Measurements from ENCODE around the gene AP5S1.
"Not testable (repeated sequence)": the region's sequence is repeated elsewhere in the genome, so short reads cannot be mapped to it uniquely, and the experiment has no call there.

Gene AP5S1

GRCh38 chr20:3820048-3820900, at the start of gene AP5S1:
AP5S1 (plus strand) TSS chr20:3820547; CDS start chr20:3822118, 1,571 bp downstream.
- DNase-seq, result peak; percentile 83

DNA sequence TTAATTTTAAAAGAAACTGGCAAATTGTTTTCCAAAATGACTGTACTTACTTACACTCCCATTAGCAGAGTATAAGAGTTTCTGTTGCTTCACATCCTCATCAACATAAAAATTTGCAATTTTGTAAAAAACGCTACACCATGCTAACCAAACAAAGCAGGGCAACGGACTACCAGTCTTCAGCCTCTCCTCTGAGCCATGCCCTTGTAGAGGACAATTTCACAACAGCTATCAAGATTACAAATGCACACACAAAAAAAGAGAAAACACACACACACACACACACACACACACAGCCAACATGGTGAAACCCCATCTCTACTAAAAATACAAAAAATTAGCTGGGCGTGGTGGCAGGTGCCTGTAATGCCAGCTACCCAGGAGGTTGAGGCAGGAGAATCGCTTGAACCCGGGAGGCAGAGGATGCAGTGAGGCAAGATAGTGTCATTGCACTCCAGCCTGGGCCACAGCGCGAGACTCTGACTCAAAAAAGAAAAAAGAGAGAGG, 48.7 kb upstream of the AP5S1 start:
- no peak for DNase-seq

DNA sequence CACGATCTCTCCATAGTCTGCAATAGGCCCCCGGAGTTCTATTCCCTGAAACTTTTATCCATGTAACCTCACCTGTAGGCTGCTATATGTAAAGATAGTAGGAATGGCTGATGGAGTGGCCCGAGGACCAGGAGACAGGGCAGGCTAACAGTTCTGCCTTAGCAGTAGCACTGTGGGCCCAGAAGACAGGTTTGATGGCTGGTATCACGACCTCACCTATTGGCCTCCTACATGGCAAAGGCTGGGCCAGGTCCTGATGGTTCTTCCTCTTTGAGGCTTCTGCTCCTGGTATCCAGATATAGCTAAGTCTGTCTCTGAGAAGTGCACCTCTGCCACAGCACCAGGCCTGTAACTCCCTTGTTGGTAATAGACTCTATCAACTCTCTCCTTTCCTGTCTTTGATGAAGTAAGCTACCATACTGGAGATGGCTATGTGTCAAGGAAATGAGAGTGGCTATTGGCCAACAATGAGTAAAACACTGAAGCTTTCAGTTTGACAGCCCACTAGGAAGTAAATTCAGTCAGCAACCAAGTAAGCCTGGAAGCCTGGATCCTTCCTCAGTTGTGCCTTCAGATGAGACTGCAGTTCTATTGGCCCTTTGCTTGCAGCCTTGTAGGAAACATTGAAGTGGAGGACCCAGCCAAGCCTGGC, 44.8 kb upstream of the AP5S1 start:
- no peak for DNase-seq

GRCh38 chr20:3777381-3777715, 43.0 kb upstream of the AP5S1 start:
- no peak for DNase-seq

DNA sequence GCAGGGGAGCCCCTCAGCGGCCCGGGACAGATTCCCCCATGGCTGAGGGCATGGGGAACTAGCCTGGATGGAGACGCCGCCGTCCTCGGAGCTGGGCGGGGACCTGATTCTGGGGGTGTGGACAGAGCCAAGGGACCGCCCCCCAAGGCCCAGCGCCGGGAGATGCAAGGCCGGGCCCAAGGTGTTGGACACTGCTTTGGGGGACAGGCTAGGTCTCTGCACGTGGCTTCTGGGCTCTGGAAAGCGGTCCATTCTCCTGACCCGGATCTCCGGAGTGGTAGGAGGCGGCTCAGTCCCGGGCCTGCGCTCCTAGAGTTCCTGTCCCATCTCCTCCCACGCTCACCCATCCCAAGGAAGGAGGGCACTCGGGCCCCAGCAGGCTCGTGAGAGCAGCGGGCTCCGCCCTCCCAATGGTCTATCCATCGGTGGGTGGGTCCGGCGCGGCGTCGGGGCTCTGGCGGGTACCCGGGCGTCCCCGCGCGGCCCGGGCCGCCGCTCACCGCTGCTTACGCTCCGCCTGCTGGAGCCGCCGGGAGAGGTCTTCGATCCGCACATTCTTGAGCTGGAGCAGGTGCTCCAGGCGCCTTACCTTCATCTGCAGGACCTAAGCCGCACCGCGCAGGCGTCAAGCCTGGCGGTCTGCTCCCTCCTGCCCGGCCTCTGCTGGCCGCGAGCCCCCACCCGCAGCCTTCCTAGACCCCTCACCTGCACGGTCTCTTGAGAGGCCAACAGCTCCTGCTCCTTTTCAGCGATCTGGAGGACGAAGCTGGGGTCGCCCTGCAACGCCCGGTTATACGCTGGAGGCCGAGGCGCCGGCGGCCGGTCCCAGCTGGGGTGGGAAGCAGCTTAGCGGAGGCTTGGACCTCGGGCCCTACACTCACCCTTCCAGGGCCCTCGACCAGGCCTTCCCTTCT, 42.4 kb upstream of the AP5S1 start:
- no peak for DNase-seq

DNA sequence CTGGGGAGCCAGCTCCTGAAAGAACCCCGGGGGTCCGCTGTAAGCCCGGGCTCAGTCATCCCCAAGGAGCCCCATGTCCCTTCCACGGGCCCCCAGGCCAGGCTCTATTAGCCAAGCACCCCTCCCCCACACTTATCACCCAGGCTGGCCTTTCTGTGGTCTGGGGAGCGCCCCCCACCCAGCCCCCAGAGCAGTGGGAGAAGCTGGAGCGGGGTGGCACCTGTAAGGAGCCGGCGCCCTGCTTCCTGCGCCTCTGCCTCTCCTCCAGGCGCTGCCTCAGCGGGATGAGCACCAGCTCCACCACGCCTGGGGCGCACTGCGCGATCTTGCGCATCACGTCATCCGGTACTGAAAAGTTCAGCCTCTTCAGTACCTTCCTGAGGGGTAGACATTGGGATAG, 41.4 kb upstream of the AP5S1 start:
- DNase-seq, result no peak

DNA sequence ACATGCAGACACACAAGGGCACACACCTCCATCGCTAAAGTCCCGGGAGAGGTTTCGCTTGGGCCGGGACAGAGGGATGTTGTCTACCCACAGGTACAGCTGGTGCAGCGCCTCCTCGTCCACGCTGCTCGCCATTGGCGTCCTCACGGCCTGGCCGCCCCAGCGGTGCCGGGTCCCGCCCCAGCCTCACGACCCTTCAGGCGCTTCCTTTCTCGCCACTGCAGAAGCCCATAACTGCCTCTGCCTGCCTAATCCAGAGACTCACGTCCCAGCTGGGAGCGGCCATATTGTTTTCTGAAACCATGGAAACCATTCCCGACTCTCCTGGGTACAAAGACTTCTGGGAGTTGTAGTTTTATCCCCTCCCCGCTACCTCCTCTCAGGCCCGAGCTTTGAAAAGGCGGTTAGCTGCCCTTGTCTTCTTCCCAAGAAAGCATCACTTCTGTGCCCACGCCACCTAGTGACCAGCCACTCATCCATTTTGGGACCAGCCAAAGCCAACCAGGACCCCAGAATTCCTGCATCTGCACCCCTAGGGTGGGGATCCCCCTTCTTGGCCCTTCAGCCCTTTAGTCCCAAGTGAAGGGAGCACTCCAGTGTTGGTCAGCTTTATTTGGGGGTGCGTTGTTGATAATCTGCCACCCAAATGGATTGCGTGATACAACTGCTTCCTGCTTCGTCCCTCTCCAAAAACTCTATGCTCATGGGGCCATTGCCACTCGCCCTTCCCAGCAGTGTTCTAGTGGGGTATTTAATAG, 39.0 kb upstream of the AP5S1 start, which contains the start of gene SPEF1:
Gene SPEF1, minus strand, starts transcription at position 296 of the 758 bp plus-strand sequence. Its CDS starts 161 bp downstream, at position 135.
- DNase-seq, result no peak

GRCh38 chr20:3782597-3782996, 37.8 kb upstream of the AP5S1 start:
- no peak for DNase-seq

- no peak for DNase-seq
These were observed 37.3 kb upstream of the AP5S1 start for GRCh38 chr20:3783068-3783489.

- no peak for DNase-seq
These were observed 36.7 kb upstream of the AP5S1 start for GRCh38 chr20:3783511-3784195.

- DNase-seq, result no peak
These were observed 36.0 kb upstream of the AP5S1 start for GRCh38 chr20:3784216-3784853.

GRCh38 chr20:3784863-3785239, 35.5 kb upstream of the AP5S1 start:
- DNase-seq, result no peak

DNA sequence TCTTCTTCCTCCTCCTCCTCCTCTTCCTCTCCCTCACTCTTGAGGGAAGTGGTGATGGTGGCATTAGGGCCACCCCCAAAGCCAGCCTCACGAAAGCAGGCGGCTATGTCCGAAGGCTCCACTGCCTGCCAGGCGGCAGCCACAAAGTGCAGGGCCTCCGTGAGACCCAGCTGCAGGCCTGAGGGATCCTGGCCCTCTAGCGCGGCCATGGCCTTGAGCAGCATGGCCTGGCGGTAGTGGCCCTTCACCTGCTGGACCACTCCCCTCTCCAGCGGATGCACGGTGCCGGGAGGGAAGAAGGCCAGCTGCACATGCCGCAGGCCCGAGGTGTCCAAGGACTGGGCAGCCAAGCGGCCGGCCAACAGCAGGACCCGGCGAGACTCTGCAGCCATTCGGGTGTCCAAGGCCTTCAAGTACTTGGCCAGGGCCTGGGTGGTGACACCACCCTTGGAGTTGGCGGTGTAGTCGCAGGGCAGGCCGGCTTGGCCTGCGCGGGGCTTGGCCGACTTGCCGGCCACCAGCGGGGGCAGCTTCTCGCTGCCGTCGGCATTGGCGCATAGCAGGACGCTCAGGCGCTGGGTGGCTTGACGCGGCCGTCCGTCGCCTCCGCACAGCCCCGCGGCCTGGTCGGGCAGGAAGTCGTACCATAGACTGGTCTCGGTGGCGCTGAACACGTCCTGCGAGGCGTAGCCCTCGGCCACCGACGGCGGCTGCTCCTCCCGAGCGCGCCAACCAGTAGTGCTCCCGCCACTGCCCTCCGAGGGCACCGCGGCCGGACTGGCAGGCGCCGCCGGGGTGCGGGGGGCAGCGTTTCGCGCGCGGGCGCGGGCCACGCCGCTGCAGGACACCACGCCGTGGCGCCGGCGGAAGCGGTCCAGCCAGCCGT, 34.9 kb upstream of the AP5S1 start:
- DNase-seq, result no peak

DNA sequence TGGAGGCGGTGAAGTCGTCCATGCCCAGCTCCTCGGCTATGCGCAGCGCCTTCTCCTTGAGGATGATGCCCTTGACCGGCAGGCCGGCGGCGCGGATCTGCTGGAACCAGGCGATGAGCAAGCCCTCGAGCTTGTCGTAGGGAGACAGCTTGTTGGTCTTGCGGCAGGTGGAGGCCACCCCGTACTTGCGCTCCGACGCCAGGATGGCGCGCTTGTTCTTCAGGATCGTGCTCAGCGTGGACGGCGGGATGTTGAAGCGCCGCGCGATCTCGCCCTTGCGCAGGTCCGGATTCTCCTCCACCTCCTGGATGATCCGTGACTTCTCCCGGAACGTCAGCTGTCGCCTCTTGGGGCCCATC, 34.2 kb upstream of the AP5S1 start:
- no peak for DNase-seq

DNA sequence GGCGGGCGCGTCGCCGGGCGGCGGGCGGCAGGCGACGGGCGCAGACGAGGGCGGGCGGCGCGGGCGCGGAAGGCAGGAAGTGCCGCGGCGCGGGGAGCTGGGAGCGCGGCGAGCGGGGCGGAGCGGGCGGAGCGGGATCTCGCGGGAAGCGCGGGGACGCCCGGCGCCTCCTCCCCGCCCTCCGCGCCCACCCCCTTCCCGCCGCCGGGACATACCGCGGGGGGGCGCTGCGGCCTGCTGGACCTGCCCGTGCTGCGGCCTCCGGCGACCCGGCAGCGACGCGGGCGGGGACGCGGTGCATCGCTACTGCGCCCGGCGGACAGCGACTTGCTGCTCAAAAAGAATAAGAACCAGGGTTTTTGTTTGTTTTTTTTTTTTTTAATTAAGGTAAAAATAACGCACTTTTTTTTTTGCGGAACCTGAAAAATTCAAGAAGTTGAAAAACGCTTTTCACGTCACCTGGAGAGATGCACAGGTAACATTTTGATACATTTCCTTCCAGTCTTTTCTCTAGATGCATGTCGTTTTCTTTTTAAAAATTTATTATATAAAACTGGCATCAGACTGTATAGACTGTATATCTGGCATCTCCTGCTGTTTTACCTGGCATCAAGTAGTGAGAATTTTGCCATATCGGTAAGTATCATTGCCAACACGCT, 33.6 kb upstream of the AP5S1 start, which contains the start of gene CENPB:
Gene CENPB, minus strand, starts transcription at position 76 of the 659 bp plus-strand sequence. CDS start 257 bp downstream, outside the sequence.
- DNase-seq, result peak; percentile 84

DNA sequence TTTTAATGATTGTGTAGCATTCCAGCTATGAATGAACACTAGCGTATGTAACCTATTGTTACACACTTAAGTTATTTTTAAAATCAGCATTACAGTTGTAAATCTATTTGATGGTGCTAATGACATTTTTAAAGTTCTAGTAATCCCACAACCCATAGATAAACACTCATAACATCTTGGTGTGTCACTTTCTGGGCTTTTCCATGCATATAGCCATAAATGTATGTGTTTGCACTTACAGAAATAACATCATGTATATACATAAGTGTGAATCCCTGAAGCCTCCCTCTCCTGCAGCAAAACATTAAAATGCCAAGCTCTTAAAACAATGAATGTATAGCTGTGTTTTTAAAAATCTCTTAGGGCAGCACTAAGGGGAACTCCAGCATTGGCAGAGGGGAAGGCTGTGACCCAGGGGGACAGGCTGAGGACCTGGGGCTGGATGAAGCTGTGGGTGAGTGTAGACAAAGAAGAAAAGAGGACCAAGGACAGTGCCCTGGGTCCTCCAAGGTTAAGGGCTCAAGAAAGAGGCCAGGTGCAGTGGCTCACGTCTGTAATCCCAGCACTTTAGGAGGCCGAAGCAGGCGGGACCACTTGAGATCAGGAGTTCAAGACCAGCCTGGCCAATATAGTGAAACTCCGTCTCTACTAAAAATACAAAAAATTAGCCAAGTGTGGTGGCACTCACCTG, 32.9 kb upstream of the AP5S1 start:
- no peak for DNase-seq

DNA sequence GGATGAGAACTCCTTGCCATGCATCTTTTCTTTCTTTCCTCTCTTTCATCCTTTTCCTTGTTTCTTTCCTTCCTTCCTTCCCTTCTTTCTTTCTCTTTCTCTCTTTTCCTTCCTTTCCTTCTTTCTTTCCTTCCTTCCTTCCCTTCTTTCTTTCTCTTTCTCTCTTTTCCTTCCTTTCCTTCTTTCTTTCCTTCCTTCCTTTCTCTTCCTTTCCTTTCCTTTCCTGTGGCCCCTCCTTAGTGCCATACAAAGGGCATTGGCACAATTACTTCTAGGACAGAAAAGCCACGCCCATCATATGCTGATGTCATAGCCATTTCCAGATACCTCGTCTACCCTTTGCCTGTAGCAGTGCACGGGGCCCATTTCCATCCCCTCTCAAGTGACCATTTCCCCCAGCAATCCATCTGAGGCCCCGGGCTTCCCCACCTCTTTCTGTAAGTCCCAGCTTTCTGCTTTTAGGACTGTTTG, 31.6 kb upstream of the AP5S1 start:
- no peak for DNase-seq

GRCh38 chr20:3789201-3789600, 31.1 kb upstream of the AP5S1 start:
- DNase-seq, result not testable (repeated sequence)

GRCh38 chr20:3794168-3794567, 26.2 kb upstream of the AP5S1 start:
- not testable (repeated sequence) for DNase-seq
